Omental fat pad (tissue), 4 donors: ENCODE results near the gene F8. TPM values are rescaled to one million over a fixed set of nuclear protein-coding genes. Genes with fewer than 3 reads are reported as not detected.
A peak's percentile ranks its signal among the peaks of the same experiment; 100 is the strongest.

ENCODE experiments used
- ATAC-seq: fragments of 150-250 bp; one replicate; pipeline ENCODE4 v1.9.1; 2016; ENCODE audit warnings: mild to moderate bottlenecking, moderate library complexity; ENCODE audit not compliant: low FRiP score
- DNase-seq: peaks from one replicate; pipeline ENCODE4 v3.0.0-alpha.2; 2019; ENCODE audit warnings: low spot score
- CTCF ChIP-seq, 3 donors: fragments of 450-650 bp; IDR thresholded peaks; one replicate each; pipeline ENCODE4 v1.5.1; 2016 to 2017; ENCODE audit warnings: antibody characterized with exemption in 3 of 3, mild to moderate bottlenecking in 3 of 3, moderate library complexity in 2 of 3
- total RNA-seq, 4 donors: library from RNA; depleted of rRNA; stranded (reverse); fragments of >200 nt; gene quantifications; one replicate each; pipeline ENCODE4 v1.1.0, GENCODE V29; 2016

Gene F8
- total RNA-seq, 4 donors from 2014 or later: 18.2 to 184 (median 26.2) TPM

- no peak for TF ChIP-seq CTCF (IDR thresholded peaks at IDR 0.05)
- no peak for DNase-seq
- no peak for ATAC-seq
These were observed 45.6 kb upstream of the F8 start for GRCh38 chrX:155068165-155068564.

- peak; percentile 83 for ATAC-seq
- no peak for TF ChIP-seq CTCF (IDR thresholded peaks at IDR 0.05)
- no peak for DNase-seq
These were observed 42.7 kb upstream of the F8 start for GRCh38 chrX:155065035-155065734.

GRCh38 chrX:155061760-155062159 lies 39.2 kb upstream of the F8 start:
- no peak for ATAC-seq
- TF ChIP-seq CTCF (IDR thresholded peaks at IDR 0.05): no peak
- DNase-seq: no peak

GRCh38 chrX:155056877-155057792 lies 34.6 kb upstream of the F8 start:
- DNase-seq (no peak), ATAC-seq (peak; percentile 64)
- peak in 1 of 3 donors; percentile 56 for TF ChIP-seq CTCF (IDR thresholded peaks at IDR 0.05)

GRCh38 chrX:155056471-155056870 lies 33.9 kb upstream of the F8 start:
- DNase-seq (no peak), ATAC-seq (no peak)
- TF ChIP-seq CTCF (IDR thresholded peaks at IDR 0.05): no peak

- no peak for ATAC-seq
- no peak for TF ChIP-seq CTCF (IDR thresholded peaks at IDR 0.05)
- DNase-seq: no peak
These were observed 33.0 kb upstream of the F8 start for GRCh38 chrX:155055494-155055893.
